ENCODE data around the gene NLRP5.

Gene NLRP5

DNA sequence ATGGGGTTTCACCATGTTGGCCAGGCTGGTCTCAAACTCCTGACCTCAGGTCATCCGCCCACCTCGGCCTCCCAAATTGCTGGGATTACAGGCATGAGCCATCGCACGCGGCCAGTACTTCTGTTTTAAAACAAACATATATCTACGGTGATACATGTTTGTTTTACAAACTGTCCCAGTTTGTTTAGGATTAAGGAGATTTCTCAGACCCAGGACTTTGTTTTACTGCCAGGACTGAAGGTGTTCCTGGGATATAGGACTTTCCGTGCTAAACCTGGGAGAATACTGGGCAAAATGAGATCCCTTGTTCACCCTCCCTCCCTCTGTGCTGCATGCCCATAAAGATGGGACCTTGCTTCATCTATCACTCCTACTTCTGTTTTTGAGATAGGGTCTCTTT, 30.1 kb upstream of the NLRP5 start:
- no peak overlapping the region for H3K27ac ChIP-seq (ENCODE audit: low read length)
- H3K79me2 ChIP-seq (ENCODE audit: insufficient read depth, low read length): no peaks in the 10 kb centered on the region
- ATAC-seq (ENCODE audit: insufficient read depth, low read depth): no peak
- no peak for DNase-seq
- H3K4me3 ChIP-seq (ENCODE audit: low read depth in 1 of 2, low read length in 2 of 2): no peak overlapping the region
- no peak for TF ChIP-seq EZH2 (IDR thresholded peaks at IDR 0.05; ENCODE audit: borderline replicate concordance, low read depth, low read length, severe bottlenecking)
- TF ChIP-seq, protein P1, sequence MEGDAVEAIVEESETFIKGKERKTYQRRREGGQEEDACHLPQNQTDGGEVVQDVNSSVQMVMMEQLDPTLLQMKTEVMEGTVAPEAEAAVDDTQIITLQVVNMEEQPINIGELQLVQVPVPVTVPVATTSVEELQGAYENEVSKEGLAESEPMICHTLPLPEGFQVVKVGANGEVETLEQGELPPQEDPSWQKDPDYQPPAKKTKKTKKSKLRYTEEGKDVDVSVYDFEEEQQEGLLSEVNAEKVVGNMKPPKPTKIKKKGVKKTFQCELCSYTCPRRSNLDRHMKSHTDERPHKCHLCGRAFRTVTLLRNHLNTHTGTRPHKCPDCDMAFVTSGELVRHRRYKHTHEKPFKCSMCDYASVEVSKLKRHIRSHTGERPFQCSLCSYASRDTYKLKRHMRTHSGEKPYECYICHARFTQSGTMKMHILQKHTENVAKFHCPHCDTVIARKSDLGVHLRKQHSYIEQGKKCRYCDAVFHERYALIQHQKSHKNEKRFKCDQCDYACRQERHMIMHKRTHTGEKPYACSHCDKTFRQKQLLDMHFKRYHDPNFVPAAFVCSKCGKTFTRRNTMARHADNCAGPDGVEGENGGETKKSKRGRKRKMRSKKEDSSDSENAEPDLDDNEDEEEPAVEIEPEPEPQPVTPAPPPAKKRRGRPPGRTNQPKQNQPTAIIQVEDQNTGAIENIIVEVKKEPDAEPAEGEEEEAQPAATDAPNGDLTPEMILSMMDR (IDR thresholded peaks at IDR 0.05; ENCODE audit: borderline replicate concordance, extremely low read depth, low read length, poor library complexity, severe bottlenecking): no peak
- no peaks in the 10 kb centered on the region for H3K27me3 ChIP-seq (ENCODE audit: insufficient read depth, low read length, poor library complexity)
- no peaks in the 10 kb centered on the region for H4K20me1 ChIP-seq (ENCODE audit: insufficient read depth, low read length)
- H3K4me2 ChIP-seq (ENCODE audit: insufficient read depth, low read length): no peak overlapping the region
- H2AFZ ChIP-seq (ENCODE audit: low read depth, low read length): no peak overlapping the region
- no peak overlapping the region for H3K9ac ChIP-seq (ENCODE audit: low read depth, low read length)
- H3K4me1 ChIP-seq (ENCODE audit: insufficient read depth, low read length): no peaks in the 10 kb centered on the region
- no peaks in the 10 kb centered on the region for H3K9me3 ChIP-seq (ENCODE audit: insufficient read depth, low read length, severe bottlenecking)
- no peaks in the 10 kb centered on the region for H3K36me3 ChIP-seq (ENCODE audit: insufficient read depth, low read length)

GRCh38 chr19:55958356-55958755, 28.2 kb upstream of the NLRP5 start:
- no peak for ATAC-seq (ENCODE audit: insufficient read depth, low read depth)
- no peaks in the 10 kb centered on the region for H3K9me3 ChIP-seq (ENCODE audit: insufficient read depth, low read length, severe bottlenecking)
- H3K4me2 ChIP-seq (ENCODE audit: insufficient read depth, low read length): no peak overlapping the region

DNA sequence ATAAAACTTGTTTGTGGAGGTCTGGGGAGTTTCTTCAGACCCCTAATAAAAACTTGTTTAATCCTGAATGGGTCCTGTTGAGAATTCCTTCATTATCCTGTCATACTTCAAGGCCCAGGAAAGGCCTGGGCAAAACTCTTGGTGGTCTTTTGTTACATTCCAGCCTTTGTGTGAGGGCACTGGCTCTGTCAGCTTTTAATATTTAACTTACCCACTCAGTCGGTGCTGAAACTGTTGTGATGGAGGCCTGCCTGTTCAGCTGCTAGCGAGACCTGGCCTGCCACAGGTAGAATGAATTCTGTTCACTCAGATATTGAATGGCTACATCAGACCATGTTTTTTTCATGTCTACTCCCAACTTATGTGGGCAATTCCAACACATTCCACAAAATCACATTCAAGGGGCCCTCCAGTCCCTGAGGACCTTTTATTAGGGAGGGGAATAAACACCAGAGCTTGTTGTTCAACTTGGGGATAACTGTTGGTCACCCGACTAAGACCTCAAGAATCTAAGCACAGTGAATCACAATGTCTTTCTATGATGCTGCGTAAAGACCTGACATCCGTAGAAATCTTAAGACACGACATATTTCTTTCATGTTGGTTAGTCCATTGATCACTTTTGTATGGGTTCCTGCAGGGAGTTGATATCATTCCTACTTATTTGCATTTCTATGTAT, 26.4 kb upstream of the NLRP5 start:
- Histone ChIP-seq H3K9ac (ENCODE audit: low read depth, low read length) (no peak overlapping the region), H3K4me2 (ENCODE audit: insufficient read depth, low read length) (no peak overlapping the region), H3K79me2 (ENCODE audit: insufficient read depth, low read length) (no peaks in the 10 kb centered on the region), H3K36me3 (ENCODE audit: insufficient read depth, low read length) (no peaks in the 10 kb centered on the region), H3K4me3 (ENCODE audit: low read depth in 1 of 2, low read length in 2 of 2) (no peak overlapping the region), H3K27ac (ENCODE audit: low read length) (no peak overlapping the region), H2AFZ (ENCODE audit: low read depth, low read length) (no peak overlapping the region), H3K4me1 (ENCODE audit: insufficient read depth, low read length) (no peaks in the 10 kb centered on the region), H4K20me1 (ENCODE audit: insufficient read depth, low read length) (no peaks in the 10 kb centered on the region), H3K27me3 (ENCODE audit: insufficient read depth, low read length, poor library complexity) (no peaks in the 10 kb centered on the region), H3K9me3 (ENCODE audit: insufficient read depth, low read length, severe bottlenecking) (no peaks in the 10 kb centered on the region)
- DNase-seq (no peak), ATAC-seq (ENCODE audit: insufficient read depth, low read depth) (no peak)
- TF ChIP-seq, protein P1 (IDR thresholded peaks at IDR 0.05; ENCODE audit: borderline replicate concordance, extremely low read depth, low read length, poor library complexity, severe bottlenecking): no peak
- TF ChIP-seq EZH2 (IDR thresholded peaks at IDR 0.05; ENCODE audit: borderline replicate concordance, low read depth, low read length, severe bottlenecking): no peak

More at GRCh38 chr19:55958356-55958755, 28.2 kb upstream of the NLRP5 start:
- Histone ChIP-seq H3K27me3 (ENCODE audit: insufficient read depth, low read length, poor library complexity) (no peaks in the 10 kb centered on the region), H4K20me1 (ENCODE audit: insufficient read depth, low read length) (no peaks in the 10 kb centered on the region), H3K4me3 (ENCODE audit: low read depth in 1 of 2, low read length in 2 of 2) (no peak overlapping the region), H2AFZ (ENCODE audit: low read depth, low read length) (no peak overlapping the region), H3K36me3 (ENCODE audit: insufficient read depth, low read length) (no peaks in the 10 kb centered on the region), H3K9ac (ENCODE audit: low read depth, low read length) (no peak overlapping the region), H3K79me2 (ENCODE audit: insufficient read depth, low read length) (no peaks in the 10 kb centered on the region), H3K27ac (ENCODE audit: low read length) (no peak overlapping the region), H3K4me1 (ENCODE audit: insufficient read depth, low read length) (no peaks in the 10 kb centered on the region)
- DNase-seq: no peak
- TF ChIP-seq, protein P1 (IDR thresholded peaks at IDR 0.05; ENCODE audit: borderline replicate concordance, extremely low read depth, low read length, poor library complexity, severe bottlenecking): no peak
- no peak for TF ChIP-seq EZH2 (IDR thresholded peaks at IDR 0.05; ENCODE audit: borderline replicate concordance, low read depth, low read length, severe bottlenecking)

Data from DND-41 (cell line).